Activated naive CD4-positive, alpha-beta T cell treated with anti-CD3 and anti-CD28 coated beads, Interleukin-2, amount 50 U/mL, for 16 hours (primary cell): ENCODE data around the gene AFF2.

Experiments used
- DNase-seq: peaks from one replicate; pipeline ENCODE4 v3.0.0-alpha.2; 2020

The AFF2 gene

GRCh38 chrX:148537556-148538182, 37.3 kb downstream of the AFF2 start:
- DNase-seq: no peak

- no peak for DNase-seq
Measured at GRCh38 chrX:148538582-148538981, 38.2 kb downstream of the AFF2 start.

- no peak for DNase-seq
Measured at GRCh38 chrX:148540114-148540513, 39.7 kb downstream of the AFF2 start.

- DNase-seq: no peak
Measured at GRCh38 chrX:148540671-148541583, 40.5 kb downstream of the AFF2 start.

GRCh38 chrX:148541584-148541940, 41.1 kb downstream of the AFF2 start:
- DNase-seq: no peak

GRCh38 chrX:148542481-148543255, 42.3 kb downstream of the AFF2 start:
- no peak for DNase-seq

- DNase-seq: no peak
Measured at GRCh38 chrX:148552775-148553174, 52.4 kb downstream of the AFF2 start.

GRCh38 chrX:148555101-148555500, 54.7 kb downstream of the AFF2 start:
- no peak for DNase-seq

GRCh38 chrX:148555571-148556243, 55.3 kb downstream of the AFF2 start:
- DNase-seq: no peak

- DNase-seq: no peak
Measured at GRCh38 chrX:148556498-148556897, 56.1 kb downstream of the AFF2 start.

- no peak for DNase-seq
Measured at GRCh38 chrX:148562846-148563245, 62.4 kb downstream of the AFF2 start.

- DNase-seq: no peak
Measured at GRCh38 chrX:148567229-148567628, 66.8 kb downstream of the AFF2 start.

- no peak for DNase-seq
Measured at GRCh38 chrX:148567779-148568178, 67.4 kb downstream of the AFF2 start.

GRCh38 chrX:148568763-148569162, 68.3 kb downstream of the AFF2 start:
- DNase-seq: no peak

- DNase-seq: no peak
Measured at GRCh38 chrX:148572337-148572736, 71.9 kb downstream of the AFF2 start.

GRCh38 chrX:148573119-148573518, 72.7 kb downstream of the AFF2 start:
- no peak for DNase-seq

GRCh38 chrX:148574237-148574973, 74.0 kb downstream of the AFF2 start:
- no peak for DNase-seq

GRCh38 chrX:148576396-148576795, 76.0 kb downstream of the AFF2 start:
- DNase-seq: no peak

GRCh38 chrX:148577741-148578140, 77.3 kb downstream of the AFF2 start:
- no peak for DNase-seq

- no peak for DNase-seq
Measured at GRCh38 chrX:148580016-148580415, 79.6 kb downstream of the AFF2 start.

GRCh38 chrX:148582353-148582752, 81.9 kb downstream of the AFF2 start:
- DNase-seq: no peak

- DNase-seq: no peak
Measured at GRCh38 chrX:148588649-148589310, 88.4 kb downstream of the AFF2 start.
